HL-60 (cell line): Measurements from ENCODE around the gene WWOX.

Source experiments
- CTCF ChIP-seq: IDR thresholded peaks from one replicate; pipeline ENCODE4 v1.5.1; 2011; ENCODE audit warnings: low read length, control low read depth, inconsistent platforms; ENCODE audit not compliant: insufficient read depth
- GABPA ChIP-seq: IDR thresholded peaks from 2 replicates; pipeline ENCODE4 v1.6.1; 2012; ENCODE audit warnings: low read depth
- REST ChIP-seq: IDR thresholded peaks from 2 replicates; pipeline ENCODE4 v1.6.1; 2012; ENCODE audit warnings: low read depth; ENCODE audit not compliant: insufficient replicate concordance

- TF ChIP-seq REST (no peak), GABPA (no peak), CTCF (no peak)
Observed at GRCh38 chr16:78438632-78439031, 339.2 kb downstream of the WWOX start.
